ENCODE measurements around the gene GMEB1.
A peak's percentile ranks its signal among the peaks of the same experiment; 100 is the strongest.
"Not testable (repeated sequence)": the region's sequence is repeated elsewhere in the genome, so short reads cannot be mapped to it uniquely, and the experiment has no call there.

The GMEB1 gene

DNA sequence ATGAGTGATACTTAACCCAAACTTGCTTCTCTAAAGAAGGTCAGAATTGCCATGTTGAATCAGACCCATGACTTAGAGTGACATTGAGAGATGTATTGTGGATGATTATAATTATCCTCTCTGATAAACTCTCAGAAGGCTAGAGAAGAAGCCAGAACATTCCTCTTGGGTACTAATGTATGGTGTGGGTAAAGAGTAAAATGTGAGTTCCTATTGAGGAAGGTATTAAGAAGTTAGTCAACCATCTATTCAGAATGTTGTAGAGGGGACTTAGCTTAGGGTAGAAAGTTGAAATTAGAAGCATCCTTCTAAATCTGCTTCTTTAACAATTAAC, 7.3 kb downstream of the GMEB1 start:
- DNase-seq, result no peak

DNA sequence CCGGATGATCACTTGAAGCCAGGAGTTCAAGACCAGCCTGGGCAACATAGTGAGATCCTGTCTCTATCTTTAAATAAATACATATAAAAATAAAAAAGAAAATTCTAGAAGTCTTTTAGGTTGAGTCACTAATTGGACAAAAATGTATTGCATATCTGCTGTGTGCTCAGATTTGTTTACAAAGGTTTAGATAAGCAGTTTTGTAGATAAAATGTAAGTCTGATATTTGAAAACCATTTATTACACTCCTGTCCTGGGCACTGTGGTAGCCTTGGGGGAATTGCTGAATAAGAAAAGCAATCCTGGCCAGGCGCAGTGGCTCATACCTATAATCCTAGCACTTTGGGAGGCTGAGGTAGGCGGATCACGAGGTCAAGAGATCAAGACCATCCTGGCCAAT, 11.6 kb downstream of the GMEB1 start:
- no peak for DNase-seq

DNA sequence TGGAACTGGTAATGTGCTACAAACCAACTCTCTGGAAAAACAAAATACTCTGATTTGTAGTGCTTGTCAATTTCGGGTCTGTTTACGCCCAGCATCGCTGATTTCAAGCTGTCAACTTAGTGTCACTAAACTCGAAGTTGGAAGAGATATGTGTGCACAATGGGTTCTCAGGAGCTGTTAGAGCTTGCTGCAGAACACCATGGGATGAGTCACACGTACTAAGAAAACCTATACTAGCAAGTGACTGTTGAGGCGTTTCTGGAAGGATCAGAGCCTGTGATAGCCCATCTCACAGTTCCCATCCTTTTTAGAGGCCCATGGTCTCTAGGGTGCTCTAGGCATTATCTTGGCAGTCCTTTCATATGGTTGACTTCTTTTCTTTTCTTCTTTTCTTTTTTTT, 14.3 kb downstream of the GMEB1 start:
- DNase-seq, result peak; percentile 7

GRCh38 chr1:28684937-28685336, 16.4 kb downstream of the GMEB1 start:
- no peak for DNase-seq

- DNase-seq, result not testable (repeated sequence)
Observed at GRCh38 chr1:28691627-28692026, 23.0 kb downstream of the GMEB1 start.

DNA sequence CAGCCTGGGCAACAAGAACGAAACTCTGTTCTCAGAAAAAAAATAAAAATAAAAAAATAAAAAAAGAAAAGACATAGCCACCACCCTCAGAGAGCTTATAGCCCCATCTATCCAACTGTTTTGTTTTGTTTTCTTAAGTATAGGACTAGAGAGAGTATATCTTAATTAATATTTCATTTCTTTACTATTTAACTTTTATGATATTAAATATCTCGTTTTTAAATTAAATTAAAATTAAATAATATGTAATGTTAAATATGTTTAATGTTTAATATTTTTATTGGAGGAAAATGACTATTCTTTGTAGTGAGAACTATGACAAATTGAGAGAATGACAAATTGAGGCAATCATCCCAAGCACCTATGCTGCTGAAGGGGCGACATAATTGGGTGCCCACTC, 35.0 kb downstream of the GMEB1 start:
- DNase-seq, result no peak

DNA sequence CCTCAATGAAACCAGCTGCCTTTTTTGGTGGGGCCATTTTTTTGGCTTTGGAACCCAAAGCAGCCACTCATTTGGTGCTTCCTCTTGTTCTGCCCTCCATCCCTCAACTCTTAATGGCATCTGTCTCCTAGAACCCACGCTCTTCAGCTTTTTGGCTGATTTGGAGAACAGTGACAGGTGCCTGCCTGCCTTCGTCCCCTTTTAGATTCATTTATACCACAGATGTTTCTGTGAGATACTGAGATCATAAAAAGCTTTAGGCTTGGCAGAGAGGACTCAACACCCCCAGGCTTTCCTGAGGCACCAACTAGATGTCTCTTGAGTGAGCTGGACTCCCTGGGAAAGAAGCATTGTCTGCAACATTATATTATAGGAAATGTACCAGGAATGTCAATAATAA, 47.8 kb downstream of the GMEB1 start:
- DNase-seq, result no peak

GRCh38 chr1:28718166-28718565, 49.6 kb downstream of the GMEB1 start:
- no peak for DNase-seq

GRCh38 chr1:28718586-28719331, 50.2 kb downstream of the GMEB1 start:
- no peak for DNase-seq

DNA sequence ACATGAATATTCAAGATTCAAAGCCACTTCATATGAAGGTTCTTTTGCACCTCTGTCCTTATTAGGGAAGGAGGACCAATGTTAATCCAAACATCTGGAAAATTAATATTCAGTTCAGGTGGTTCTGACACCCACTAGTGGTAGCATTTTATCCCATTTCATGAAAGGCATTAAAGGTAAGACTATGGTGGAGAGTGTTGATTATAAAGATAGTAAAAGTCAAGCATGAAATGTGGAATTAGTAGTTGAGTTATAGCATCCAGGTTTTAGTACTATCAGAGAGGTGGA, 50.7 kb downstream of the GMEB1 start:
- no peak for DNase-seq

DNA sequence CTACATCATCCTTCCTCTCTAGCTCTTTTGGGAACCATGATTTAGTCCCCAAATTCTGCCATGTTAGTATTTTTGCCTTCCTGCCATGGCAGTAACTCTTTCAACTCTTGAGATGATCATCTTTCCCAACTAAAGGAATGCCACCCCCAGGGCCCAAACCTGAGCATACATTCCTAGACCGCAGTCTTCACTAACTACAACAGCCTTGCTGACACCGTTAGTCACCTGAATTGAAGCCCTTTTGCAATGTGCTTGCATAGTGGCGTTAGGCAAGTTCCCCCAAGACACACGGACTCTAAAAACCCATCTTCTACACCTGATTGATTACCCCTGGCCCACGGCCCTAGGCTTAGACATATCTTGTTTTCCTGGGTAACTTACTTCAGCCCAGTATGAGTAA, 51.8 kb downstream of the GMEB1 start:
- no peak for DNase-seq

DNA sequence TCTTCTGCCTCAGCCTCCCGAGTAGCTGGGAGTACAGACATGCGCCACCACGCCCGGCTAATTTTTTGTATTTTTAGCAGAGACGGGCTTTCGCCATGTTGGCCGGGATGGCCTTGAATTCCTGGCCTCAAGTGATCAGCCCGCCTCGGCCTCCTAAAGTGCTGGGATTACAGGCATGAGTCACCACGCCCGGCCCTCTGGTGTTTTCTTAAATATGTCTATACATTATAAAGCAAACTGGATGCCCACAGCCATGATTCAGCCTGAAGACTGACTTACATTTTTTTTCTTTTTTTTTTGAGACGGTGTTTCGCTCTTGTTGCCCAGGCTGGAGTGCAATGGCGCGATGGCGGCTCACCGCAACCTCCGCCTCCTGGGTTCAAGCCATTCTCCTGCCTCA, 53.3 kb downstream of the GMEB1 start:
- DNase-seq, result not testable (repeated sequence)

- not testable (repeated sequence) for DNase-seq
Observed at GRCh38 chr1:28725365-28725764, 56.8 kb downstream of the GMEB1 start.

- no peak for DNase-seq
Observed at GRCh38 chr1:28735961-28736449, 67.4 kb downstream of the GMEB1 start.

- DNase-seq, result peak; percentile 98
Observed at GRCh38 chr1:28736450-28737306, 68.1 kb downstream of the GMEB1 start, which contains the start of gene YTHDF2. YTHDF2 (plus strand) TSS chr1:28736940; CDS start chr1:28737121, 181 bp downstream.

DNA sequence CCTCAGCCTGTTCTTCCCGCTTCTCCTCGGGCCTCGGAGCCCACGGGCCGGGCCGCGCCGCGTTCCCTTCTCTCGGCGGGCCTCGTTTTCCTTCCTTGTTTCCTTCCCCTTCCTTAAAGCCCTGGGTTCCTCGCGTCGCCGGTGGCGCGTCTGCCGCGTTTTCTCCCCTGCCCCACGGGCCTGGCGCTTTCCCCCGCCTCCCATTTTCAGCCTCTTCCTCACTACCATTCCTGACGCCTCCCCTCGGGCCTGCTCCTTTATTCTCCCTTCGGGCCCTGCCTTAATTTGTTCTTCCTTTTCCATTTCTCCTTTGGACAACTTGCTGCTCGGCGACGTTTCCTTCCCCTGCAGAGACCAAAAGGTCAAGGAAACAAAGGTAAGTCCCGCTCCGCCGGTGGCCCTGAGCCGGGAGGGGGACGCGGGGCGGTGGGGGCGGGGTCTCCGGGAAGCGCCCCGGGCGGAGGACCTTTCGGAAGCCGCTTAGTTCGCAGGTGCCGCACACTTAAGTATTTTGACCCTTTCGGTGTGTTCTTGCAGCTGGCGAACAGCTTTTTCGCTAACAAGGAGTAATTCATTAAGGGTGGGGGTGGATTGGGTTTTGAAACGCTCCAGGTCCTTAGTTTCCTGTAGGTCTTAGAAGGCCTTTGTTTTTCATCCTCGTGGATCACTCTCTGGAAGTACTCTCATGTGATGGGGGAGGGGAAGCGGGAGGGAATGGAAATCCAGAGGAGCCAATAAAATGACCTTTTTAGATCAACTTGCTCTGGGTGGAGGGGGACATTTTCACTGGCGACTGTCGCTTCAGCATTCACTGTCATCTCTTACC, 68.9 kb downstream of the GMEB1 start:
- peak; percentile 36 for DNase-seq

GRCh38 chr1:28740118-28740517, 71.5 kb downstream of the GMEB1 start:
- no peak for DNase-seq

- peak; percentile 62 for DNase-seq
Observed at GRCh38 chr1:28744184-28744583, 75.6 kb downstream of the GMEB1 start.

GRCh38 chr1:28745653-28746173, 77.1 kb downstream of the GMEB1 start:
- no peak for DNase-seq

DNA sequence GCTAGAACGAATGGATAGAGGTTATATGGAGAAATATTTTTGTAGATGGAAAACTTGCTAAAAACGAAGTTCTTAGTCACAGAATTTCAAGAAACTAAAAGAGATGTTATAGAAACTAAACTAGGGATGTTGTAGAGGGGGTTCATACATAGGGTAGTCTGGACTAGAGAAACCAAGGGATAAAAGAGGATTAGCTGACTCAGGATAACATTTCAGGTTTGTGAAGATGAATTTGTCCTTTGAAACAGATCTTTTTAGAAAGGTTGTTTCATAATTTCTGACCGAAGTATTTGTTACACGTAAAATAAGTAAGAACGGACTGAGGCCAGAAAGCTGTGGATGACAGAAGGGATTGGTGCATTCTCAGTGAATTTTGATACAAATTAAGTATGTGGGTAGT, 81.7 kb downstream of the GMEB1 start:
- no peak for DNase-seq

DNA sequence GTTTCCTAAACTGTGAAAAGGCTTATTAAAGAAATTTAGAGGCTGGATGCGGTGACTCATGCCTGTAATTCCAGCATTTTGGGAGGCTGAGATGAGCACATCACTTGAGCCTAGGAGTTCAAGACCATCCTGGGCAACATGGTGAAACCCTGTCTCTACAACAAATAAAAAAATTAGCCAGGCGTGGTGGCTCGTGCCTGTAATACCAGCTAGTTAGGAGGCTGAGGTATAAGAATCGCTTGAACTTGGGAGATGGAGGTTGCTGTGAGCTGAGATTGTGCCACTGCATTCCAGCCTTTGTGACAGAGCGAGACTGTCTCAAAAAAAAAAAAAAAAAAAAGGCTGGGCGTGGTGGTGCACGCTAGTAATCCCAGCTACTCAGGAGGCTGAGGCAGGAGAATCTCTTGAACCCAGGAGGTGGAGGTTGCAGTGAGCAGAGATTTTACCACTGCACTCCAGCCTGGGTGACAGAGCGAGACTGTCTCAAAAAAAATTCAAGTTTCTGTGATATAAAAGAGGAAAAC, 82.2 kb downstream of the GMEB1 start:
- not testable (repeated sequence) for DNase-seq

DNA sequence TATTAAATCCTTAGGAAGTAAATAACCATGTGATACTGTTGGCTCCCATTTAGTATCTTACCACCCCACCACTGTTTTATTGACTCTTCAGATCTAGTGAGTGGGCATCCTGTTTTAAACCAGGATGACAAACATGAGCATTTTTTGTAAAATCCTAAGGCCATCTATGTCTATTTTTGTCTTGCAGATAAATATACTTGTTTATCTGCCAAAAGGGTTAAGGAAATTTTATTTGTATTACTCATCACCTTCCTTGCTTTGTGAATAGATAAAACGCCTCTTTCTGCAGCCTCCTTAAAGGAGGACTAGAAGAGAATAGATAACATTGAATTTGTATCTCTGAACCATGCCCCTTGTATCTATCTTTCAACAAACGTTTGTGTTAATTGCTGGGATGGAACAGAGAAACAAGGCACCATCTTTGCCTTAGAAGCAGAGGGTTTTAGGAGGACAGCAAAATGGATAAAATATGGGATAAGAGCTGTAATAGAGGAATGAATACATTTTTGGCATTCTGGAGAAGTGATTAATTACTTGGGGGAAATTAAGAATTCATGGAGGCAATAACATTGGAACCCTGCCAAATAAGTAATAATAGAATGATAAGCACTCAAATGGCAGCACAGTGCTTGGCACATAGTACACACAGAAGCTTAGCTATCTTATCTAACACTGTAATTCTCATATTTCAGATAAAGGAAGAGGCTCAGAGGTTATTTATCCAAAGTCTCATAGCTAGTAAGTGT, 82.9 kb downstream of the GMEB1 start:
- no peak for DNase-seq
